ENCODE results near the gene PKNOX2.

Gene PKNOX2

GRCh38 chr11:125413226-125413625 is 248.7 kb downstream of the PKNOX2 start:
- no peak for DNase-seq (ENCODE audit: low spot score)

GRCh38 chr11:125414121-125414520 is 249.6 kb downstream of the PKNOX2 start:
- no peak for DNase-seq (ENCODE audit: low spot score)

GRCh38 chr11:125416981-125417935 is 252.7 kb downstream of the PKNOX2 start:
- DNase-seq (ENCODE audit: low spot score) = no peak

GRCh38 chr11:125418396-125418795 is 253.8 kb downstream of the PKNOX2 start:
- no peak for DNase-seq (ENCODE audit: low spot score)

- no peak for DNase-seq (ENCODE audit: low spot score)
Observed at GRCh38 chr11:125422681-125423080, 258.1 kb downstream of the PKNOX2 start.

GRCh38 chr11:125423247-125423849 is 258.8 kb downstream of the PKNOX2 start:
- no peak for DNase-seq (ENCODE audit: low spot score)

- DNase-seq (ENCODE audit: low spot score) = no peak
Observed at GRCh38 chr11:125425601-125426000, 261.1 kb downstream of the PKNOX2 start.

GRCh38 chr11:125426818-125427528 is 262.4 kb downstream of the PKNOX2 start:
- DNase-seq (ENCODE audit: low spot score) = no peak

- DNase-seq (ENCODE audit: low spot score) = no peak
Observed at GRCh38 chr11:125428486-125429173, 264.1 kb downstream of the PKNOX2 start.

- peak; percentile 18 for DNase-seq (ENCODE audit: low spot score)
Observed at GRCh38 chr11:125429174-125429707, 264.7 kb downstream of the PKNOX2 start.

- no peak for DNase-seq (ENCODE audit: low spot score)
Observed at GRCh38 chr11:125429807-125430678, 265.5 kb downstream of the PKNOX2 start.

- DNase-seq (ENCODE audit: low spot score) = no peak
Observed at GRCh38 chr11:125431009-125431408, 266.5 kb downstream of the PKNOX2 start.

GRCh38 chr11:125431481-125431880 is 266.9 kb downstream of the PKNOX2 start:
- DNase-seq (ENCODE audit: low spot score) = no peak

GRCh38 chr11:125433454-125434121 is 269.0 kb downstream of the PKNOX2 start:
- DNase-seq (ENCODE audit: low spot score) = no peak

- DNase-seq (ENCODE audit: low spot score) = no peak
Observed at GRCh38 chr11:125435461-125436238, 271.1 kb downstream of the PKNOX2 start.

GRCh38 chr11:125441648-125442410 is 277.3 kb downstream of the PKNOX2 start:
- no peak for DNase-seq (ENCODE audit: low spot score)

- no peak for DNase-seq (ENCODE audit: low spot score)
Observed at GRCh38 chr11:125442946-125443345, 278.4 kb downstream of the PKNOX2 start.

GRCh38 chr11:125443767-125444311 is 279.3 kb downstream of the PKNOX2 start:
- DNase-seq (ENCODE audit: low spot score) = no peak

All from CD4-positive, alpha-beta T cell treated with Interleukin-6 at 100 ng/mL for 8 hours (primary cell).